Tibial nerve (tissue), 4 donors: ENCODE results near the gene CD1E.

Source experiments
- EP300 ChIP-seq, 2 donors: sonication (generic); formaldehyde crosslinking; IDR thresholded peaks; one replicate each; pipeline ENCODE4 v1.6.1; 2017; ENCODE audit warnings: antibody characterized with exemption in 2 of 2, mild to moderate bottlenecking in 1 of 2
- POLR2A ChIP-seq, 2 donors: fragments of 450-650 bp; IDR thresholded peaks; one replicate each; pipeline ENCODE4 v1.6.1; 2017; ENCODE audit warnings: antibody characterized with exemption in 2 of 2, mild to moderate bottlenecking in 2 of 2, moderate library complexity in 2 of 2
- TF ChIP-seq, protein P1 (sequence below), 5 experiments: fragments of 200-600 bp in 3 of 5; fragments of 450-650 bp in 2 of 5; sonication (generic) in 3 of 5; IDR thresholded peaks; one replicate each; pipeline ENCODE4 v1.5.1; 2016 to 2019; ENCODE audit warnings: antibody characterized with exemption in 5 of 5, mild to moderate bottlenecking in 3 of 5, moderate library complexity in 2 of 5

DNA sequence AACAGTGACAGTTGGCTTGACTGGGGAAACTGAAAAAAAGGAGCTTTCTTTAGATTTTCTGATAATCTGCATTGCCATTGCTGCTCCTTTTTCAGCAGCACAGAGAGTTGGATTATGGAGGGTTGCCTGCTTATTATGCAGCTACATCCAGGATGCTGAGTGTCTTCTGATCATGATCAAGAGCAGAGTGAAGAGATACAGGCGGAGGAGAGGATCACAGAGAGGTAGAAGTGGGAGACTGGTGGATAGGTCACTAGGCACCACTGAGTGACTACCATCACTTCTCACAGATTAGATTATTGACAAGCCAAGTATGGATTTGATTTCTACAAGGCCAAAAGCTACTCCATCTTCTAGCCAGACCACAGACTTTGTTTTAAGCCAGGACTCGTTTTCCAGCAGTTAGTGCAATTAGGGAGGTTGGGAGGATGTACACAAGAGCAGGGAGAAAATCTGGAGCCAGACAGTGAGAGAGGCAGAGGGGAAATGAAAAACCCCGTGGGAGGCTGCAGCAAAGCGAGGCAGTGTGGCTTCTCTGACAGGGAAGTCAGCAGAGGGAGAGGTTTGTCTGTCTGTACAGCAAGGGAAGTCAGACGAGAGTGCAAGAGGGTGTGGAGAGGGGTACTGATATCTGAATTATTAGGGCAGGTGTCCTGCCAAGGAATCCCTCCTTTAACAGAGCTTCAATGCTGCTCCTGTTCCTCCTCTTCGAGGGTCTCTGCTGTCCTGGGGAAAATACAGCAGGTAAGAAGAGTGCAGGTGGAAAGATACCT, at the start of gene CD1E:
- TF ChIP-seq, protein P1, sequence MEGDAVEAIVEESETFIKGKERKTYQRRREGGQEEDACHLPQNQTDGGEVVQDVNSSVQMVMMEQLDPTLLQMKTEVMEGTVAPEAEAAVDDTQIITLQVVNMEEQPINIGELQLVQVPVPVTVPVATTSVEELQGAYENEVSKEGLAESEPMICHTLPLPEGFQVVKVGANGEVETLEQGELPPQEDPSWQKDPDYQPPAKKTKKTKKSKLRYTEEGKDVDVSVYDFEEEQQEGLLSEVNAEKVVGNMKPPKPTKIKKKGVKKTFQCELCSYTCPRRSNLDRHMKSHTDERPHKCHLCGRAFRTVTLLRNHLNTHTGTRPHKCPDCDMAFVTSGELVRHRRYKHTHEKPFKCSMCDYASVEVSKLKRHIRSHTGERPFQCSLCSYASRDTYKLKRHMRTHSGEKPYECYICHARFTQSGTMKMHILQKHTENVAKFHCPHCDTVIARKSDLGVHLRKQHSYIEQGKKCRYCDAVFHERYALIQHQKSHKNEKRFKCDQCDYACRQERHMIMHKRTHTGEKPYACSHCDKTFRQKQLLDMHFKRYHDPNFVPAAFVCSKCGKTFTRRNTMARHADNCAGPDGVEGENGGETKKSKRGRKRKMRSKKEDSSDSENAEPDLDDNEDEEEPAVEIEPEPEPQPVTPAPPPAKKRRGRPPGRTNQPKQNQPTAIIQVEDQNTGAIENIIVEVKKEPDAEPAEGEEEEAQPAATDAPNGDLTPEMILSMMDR (IDR thresholded peaks at IDR 0.05): no peak
- TF ChIP-seq POLR2A (IDR thresholded peaks at IDR 0.05): no peak
- no peak for TF ChIP-seq EP300 (IDR thresholded peaks at IDR 0.05)
